Liver (tissue), 3 donors: ENCODE data around the gene PARD3.

Experiments used
- ATF3 ChIP-seq: IDR thresholded peaks from 2 replicates; pipeline ENCODE4 v1.6.1; 2016; ENCODE audit warnings: antibody characterized with exemption
- CTCF ChIP-seq: fragments of 150-350 bp; IDR thresholded peaks from 2 replicates; pipeline ENCODE4 v1.5.1; 2017; ENCODE audit warnings: improper control_type of control experiment, low read depth, low read length; ENCODE audit not compliant: missing input control
- FOXA1 ChIP-seq: IDR thresholded peaks from 2 replicates; pipeline ENCODE4 v1.6.1; 2016; ENCODE audit warnings: antibody characterized with exemption
- GABPA ChIP-seq, 2 donors: IDR thresholded peaks in 1 of 2; conservative IDR thresholded peaks in 1 of 2; 2 replicates each; pipeline ENCODE4 v1.6.1; 2016; ENCODE audit warnings: antibody characterized with exemption in 2 of 2, mild to moderate bottlenecking in 1 of 2, moderate library complexity in 1 of 2
- HNF4A ChIP-seq, 2 donors: conservative IDR thresholded peaks; 2 replicates each; pipeline ENCODE4 v1.6.1; 2016; ENCODE audit warnings: antibody characterized with exemption in 2 of 2, mild to moderate bottlenecking in 2 of 2
- MAX ChIP-seq: IDR thresholded peaks from 2 replicates; pipeline ENCODE4 v1.6.1; 2016; ENCODE audit warnings: antibody characterized with exemption
- NR2F2 ChIP-seq: IDR thresholded peaks from 2 replicates; pipeline ENCODE4 v1.6.1; 2016; ENCODE audit warnings: antibody characterized with exemption
- RAD21 ChIP-seq, 2 donors: IDR thresholded peaks; 2 replicates each; pipeline ENCODE4 v1.6.1; 2016; ENCODE audit warnings: antibody characterized with exemption in 2 of 2, mild to moderate bottlenecking in 2 of 2
- REST ChIP-seq: IDR thresholded peaks from 2 replicates; pipeline ENCODE4 v1.6.1; 2016; ENCODE audit warnings: antibody characterized with exemption, mild to moderate bottlenecking
- SP1 ChIP-seq: IDR thresholded peaks from 2 replicates; pipeline ENCODE4 v1.6.1; 2018; ENCODE audit warnings: antibody characterized with exemption, mild to moderate bottlenecking
- TAF1 ChIP-seq: conservative IDR thresholded peaks from 2 replicates; pipeline ENCODE4 v1.6.1; 2016; ENCODE audit warnings: antibody characterized with exemption, mild to moderate bottlenecking
- YY1 ChIP-seq: IDR thresholded peaks from 2 replicates; pipeline ENCODE4 v1.6.1; 2016; ENCODE audit warnings: antibody characterized with exemption, mild to moderate bottlenecking
- ZBTB33 ChIP-seq: IDR thresholded peaks from 2 replicates; pipeline ENCODE4 v1.6.1; 2016; ENCODE audit warnings: antibody characterized with exemption
- donor health status: healthy.
- donor health status: healthy.

GRCh38 chr10:34635111-34635510, 180.0 kb downstream of the PARD3 start:
- TF ChIP-seq ZBTB33 = no peak
- TF ChIP-seq CTCF = no peak
- TF ChIP-seq REST = no peak
- TF ChIP-seq FOXA1 = no peak
- no peak for TF ChIP-seq TAF1
- TF ChIP-seq YY1 = no peak
- TF ChIP-seq NR2F2 = no peak
- no peak for TF ChIP-seq SP1
- no peak for TF ChIP-seq ATF3
- no peak for TF ChIP-seq HNF4A (conservative IDR thresholded peaks at IDR 0.05)
- TF ChIP-seq RAD21 (IDR thresholded peaks at IDR 0.05) = no peak
- TF ChIP-seq MAX = no peak
- TF ChIP-seq GABPA (IDR thresholded peaks at IDR 0.05 in 1 of 2, conservative IDR thresholded peaks at IDR 0.05 in 1 of 2) = no peak
